ENCODE measurements around the gene C12orf43. TPM values are rescaled to one million over a fixed set of nuclear protein-coding genes. Genes with fewer than 3 reads are reported as not detected.
A peak's percentile ranks its signal among the peaks of the same experiment; 100 is the strongest.
"Not testable (repeated sequence)": the region's sequence is repeated elsewhere in the genome, so short reads cannot be mapped to it uniquely, and the experiment has no call there.

The C12orf43 gene, protein sequence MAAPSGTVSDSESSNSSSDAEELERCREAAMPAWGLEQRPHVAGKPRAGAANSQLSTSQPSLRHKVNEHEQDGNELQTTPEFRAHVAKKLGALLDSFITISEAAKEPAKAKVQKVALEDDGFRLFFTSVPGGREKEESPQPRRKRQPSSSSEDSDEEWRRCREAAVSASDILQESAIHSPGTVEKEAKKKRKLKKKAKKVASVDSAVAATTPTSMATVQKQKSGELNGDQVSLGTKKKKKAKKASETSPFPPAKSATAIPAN
- 10 to 100 TPM; 14.3 to 16.5 TPM for total RNA-seq
- 15.9 TPM for polyA plus RNA-seq (ENCODE audit: insufficient read depth, low read depth, low replicate concordance)
- long read RNA-seq, donor 1, full-length matches to known transcripts = 6 of 6 reads
- long read RNA-seq, donor 1, partial matches to known transcripts = 0 of 6 reads
- long read RNA-seq, donor 1, other reads (novel, unspliced or antisense) = 0 of 6 reads
- long read RNA-seq, donor 2, full-length matches to known transcripts = 1 of 1 reads
- long read RNA-seq, donor 2, partial matches to known transcripts = 0 of 1 reads
- long read RNA-seq, donor 2, other reads (novel, unspliced or antisense) = 0 of 1 reads

DNA sequence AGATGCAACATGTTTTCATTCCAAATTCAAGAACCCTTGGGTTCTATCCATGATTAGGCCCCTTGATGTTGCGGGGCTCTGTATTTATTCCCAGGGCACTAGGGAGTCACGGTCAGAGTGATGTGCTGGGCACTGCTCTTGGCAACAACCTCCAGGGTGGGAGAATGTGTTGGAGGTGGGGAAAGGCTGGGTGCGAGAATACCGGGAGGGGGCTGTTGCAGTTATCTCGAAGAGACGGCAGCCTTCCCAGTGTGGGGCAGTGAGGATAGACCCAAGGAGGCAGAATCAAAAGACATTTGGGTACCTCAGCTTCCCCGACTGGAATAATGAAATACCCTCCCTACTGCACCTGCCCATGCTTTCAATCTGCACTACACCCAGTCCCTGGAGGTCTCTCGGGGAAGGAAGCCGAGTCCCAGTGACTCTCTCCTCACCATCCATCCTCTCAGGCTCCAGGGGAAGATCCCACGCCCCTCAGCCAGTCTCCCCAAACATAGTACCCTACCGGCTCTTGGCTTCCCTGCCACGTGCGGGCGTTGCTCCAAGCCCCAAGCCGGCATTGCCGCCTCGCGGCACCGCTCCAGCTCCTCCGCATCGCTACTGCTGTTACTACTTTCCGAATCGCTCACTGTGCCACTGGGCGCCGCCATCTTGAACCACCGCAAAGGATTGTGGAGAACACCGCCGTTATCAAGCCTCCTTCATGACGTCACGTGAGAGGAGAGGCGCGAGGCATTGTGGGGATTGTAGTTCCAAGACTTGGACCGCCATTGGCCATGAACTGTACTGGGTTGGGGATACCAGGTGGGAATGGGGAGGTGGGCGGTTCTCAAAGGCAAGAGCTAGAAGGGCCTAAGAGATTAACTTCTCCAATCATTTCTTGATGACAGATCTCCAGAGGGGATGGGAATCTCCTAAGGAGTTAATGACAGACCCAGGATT lies at the start of gene C12orf43:
TSS of gene C12orf43 (minus strand) at position 663 of the 942 bp plus-strand sequence. CDS start at position 650, 13 bp downstream.
- Histone ChIP-seq H3K4me3 (peak within 1 kb of the TSS; percentile 76 to 81), H3K4me1 (no peaks in the 10 kb centered on the region), H3K27me3 (no peaks in the 10 kb centered on the region), H3K9me3 (no peaks in the 10 kb centered on the region), H3K27ac (peak within 1 kb of the TSS; percentile 32 to 81), H3K36me3 (ENCODE audit: low read depth, missing control alignments) (no peaks in the 10 kb centered on the region)
- intact Hi-C loops (cut with DNase I; ENCODE audit: low total_unique reads) = no loop called here
- no peak for TF ChIP-seq POLR2A (IDR thresholded peaks at IDR 0.05)
- TF ChIP-seq, protein P1, sequence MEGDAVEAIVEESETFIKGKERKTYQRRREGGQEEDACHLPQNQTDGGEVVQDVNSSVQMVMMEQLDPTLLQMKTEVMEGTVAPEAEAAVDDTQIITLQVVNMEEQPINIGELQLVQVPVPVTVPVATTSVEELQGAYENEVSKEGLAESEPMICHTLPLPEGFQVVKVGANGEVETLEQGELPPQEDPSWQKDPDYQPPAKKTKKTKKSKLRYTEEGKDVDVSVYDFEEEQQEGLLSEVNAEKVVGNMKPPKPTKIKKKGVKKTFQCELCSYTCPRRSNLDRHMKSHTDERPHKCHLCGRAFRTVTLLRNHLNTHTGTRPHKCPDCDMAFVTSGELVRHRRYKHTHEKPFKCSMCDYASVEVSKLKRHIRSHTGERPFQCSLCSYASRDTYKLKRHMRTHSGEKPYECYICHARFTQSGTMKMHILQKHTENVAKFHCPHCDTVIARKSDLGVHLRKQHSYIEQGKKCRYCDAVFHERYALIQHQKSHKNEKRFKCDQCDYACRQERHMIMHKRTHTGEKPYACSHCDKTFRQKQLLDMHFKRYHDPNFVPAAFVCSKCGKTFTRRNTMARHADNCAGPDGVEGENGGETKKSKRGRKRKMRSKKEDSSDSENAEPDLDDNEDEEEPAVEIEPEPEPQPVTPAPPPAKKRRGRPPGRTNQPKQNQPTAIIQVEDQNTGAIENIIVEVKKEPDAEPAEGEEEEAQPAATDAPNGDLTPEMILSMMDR (IDR thresholded peaks at IDR 0.05) = peak in 1 of 3 experiments; percentile 1
- peak; percentile 98 for DNase-seq
- WGBS, 2 donors = 1 to 2% methylated on average over 30 to 34 of the region's 34 CpGs

DNA sequence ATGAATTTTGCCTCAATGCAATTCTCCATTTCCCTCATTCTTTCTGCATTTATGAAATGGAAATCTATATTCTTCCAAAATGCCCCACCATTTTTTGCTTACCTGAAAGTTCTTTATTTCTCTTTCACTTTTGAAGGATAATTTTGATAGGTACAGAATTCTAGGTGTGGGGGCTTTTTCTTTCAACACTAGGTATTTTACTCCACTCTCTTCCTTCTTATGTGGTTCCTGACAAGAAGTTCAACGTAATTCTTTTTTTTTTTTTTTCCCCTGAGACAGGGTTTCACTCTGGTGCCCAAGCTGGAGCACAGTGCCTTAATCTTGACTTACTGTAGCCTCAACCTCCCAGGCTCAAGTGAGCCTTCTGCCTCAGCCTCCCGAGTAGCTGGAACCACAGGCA lies 49.1 kb upstream of the C12orf43 start:
- peaks cover 4% of the 10 kb centered on the region for H3K4me1 ChIP-seq

DNA sequence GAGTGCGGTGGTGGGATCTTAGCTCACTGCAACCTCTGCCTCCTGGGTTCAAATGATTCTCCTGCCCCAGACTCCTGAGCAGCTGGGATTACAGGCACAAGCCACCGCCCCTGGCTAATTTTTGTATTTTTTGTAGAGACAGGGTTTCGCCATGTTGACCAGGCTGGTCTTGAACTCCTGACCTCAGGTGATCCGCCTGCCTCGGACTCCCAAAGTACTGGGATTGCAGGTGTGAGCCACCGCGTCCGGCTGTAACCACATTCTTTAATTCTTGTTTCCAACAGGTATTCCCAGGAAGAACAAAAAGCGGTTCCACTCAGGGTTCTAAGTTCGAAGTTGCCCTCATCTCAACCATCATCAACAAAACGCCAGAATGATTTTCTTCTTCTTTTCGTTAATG lies 48.3 kb upstream of the C12orf43 start:
- H3K4me3 ChIP-seq; H3K27me3 ChIP-seq; H3K4me1 ChIP-seq; H3K36me3 ChIP-seq (ENCODE audit: low read depth, missing control alignments); intact Hi-C loops (cut with DNase I; ENCODE audit: low total_unique reads); DNase-seq; H3K27ac ChIP-seq; H3K9me3 ChIP-seq: not testable (repeated sequence)
- 91 to 95% methylated on average over 12 of the region's 12 CpGs for WGBS, 2 donors

More for the DNA sequence above, 49.1 kb upstream of the C12orf43 start:
- Histone ChIP-seq H3K36me3 (ENCODE audit: low read depth, missing control alignments) (no peaks in the 10 kb centered on the region), H3K27me3 (no peaks in the 10 kb centered on the region), H3K27ac (no peak overlapping the region), H3K9me3 (no peaks in the 10 kb centered on the region), H3K4me3 (no peak overlapping the region)
- DNase-seq = no peak
- WGBS, 2 donors = 72 to 75% methylated on average over 2 of the region's 2 CpGs
- no peak for TF ChIP-seq POLR2A (IDR thresholded peaks at IDR 0.05)
- TF ChIP-seq, protein P1 (IDR thresholded peaks at IDR 0.05) = no peak
- intact Hi-C loops (cut with DNase I; ENCODE audit: low total_unique reads) = no loop called here

DNA sequence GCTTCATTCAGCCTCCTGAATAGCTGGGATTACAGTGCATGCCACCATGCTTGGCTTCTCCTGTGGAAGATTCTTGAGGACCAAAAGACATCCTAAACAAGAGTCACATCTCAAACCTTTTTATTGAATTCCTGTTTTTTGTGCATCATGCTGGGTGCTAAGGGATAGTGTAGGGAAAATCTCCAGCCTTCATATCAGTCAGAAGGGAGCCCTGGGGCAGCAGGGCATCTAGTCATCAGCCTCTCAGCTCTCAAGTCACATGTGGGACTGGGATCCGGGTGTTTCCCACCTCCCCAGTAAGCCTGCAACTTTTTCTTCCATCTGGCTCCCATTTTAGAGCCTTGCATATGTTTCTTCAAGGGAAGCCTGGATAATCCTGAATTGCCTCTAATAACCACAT lies 47.8 kb upstream of the C12orf43 start:
- no peaks in the 10 kb centered on the region for H3K27me3 ChIP-seq
- no peaks in the 10 kb centered on the region for H3K36me3 ChIP-seq (ENCODE audit: low read depth, missing control alignments)
- intact Hi-C loops (cut with DNase I; ENCODE audit: low total_unique reads) = no loop called here
- peaks cover 7% of the 10 kb centered on the region for H3K4me1 ChIP-seq
- no peak for TF ChIP-seq POLR2A (IDR thresholded peaks at IDR 0.05)
- TF ChIP-seq, protein P1 (IDR thresholded peaks at IDR 0.05) = no peak
- H3K9me3 ChIP-seq = no peaks in the 10 kb centered on the region
- H3K27ac ChIP-seq = no peak overlapping the region
- DNase-seq = no peak
- no peak overlapping the region for H3K4me3 ChIP-seq
- 86 to 88% methylated on average over 1 of the region's 1 CpG for WGBS, 2 donors
